ENCODE measurements around the gene SLC8A1.

Gene SLC8A1

GRCh38 chr2:40321016-40321623 is 130.8 kb downstream of the SLC8A1 start:
- no peak for DNase-seq (ENCODE audit: low read depth)
- TF ChIP-seq MAX (IDR thresholded peaks at IDR 0.05; ENCODE audit: low read depth, low read length) = no peak
- TF ChIP-seq MYC (IDR thresholded peaks at IDR 0.05; ENCODE audit: low read depth, low read length) = no peak
- TF ChIP-seq CTCF (IDR thresholded peaks at IDR 0.05; ENCODE audit: low read depth, low read length) = no peak
- TF ChIP-seq POLR2A (IDR thresholded peaks at IDR 0.05; ENCODE audit: extremely low read depth, insufficient read length) = no peak
- no peak overlapping the region for H3K4me3 ChIP-seq (ENCODE audit: low read depth, low read length)

- H3K4me3 ChIP-seq (ENCODE audit: low read depth, low read length) = no peak overlapping the region
- DNase-seq (ENCODE audit: low read depth) = no peak
- no peak for TF ChIP-seq POLR2A (IDR thresholded peaks at IDR 0.05; ENCODE audit: extremely low read depth, insufficient read length)
- no peak for TF ChIP-seq MYC (IDR thresholded peaks at IDR 0.05; ENCODE audit: low read depth, low read length)
- no peak for TF ChIP-seq CTCF (IDR thresholded peaks at IDR 0.05; ENCODE audit: low read depth, low read length)
- no peak for TF ChIP-seq MAX (IDR thresholded peaks at IDR 0.05; ENCODE audit: low read depth, low read length)
Measured at GRCh38 chr2:40318921-40319320, 133.0 kb downstream of the SLC8A1 start.

- no peak overlapping the region for H3K4me3 ChIP-seq (ENCODE audit: low read depth, low read length)
- DNase-seq (ENCODE audit: low read depth) = no peak
- no peak for TF ChIP-seq POLR2A (IDR thresholded peaks at IDR 0.05; ENCODE audit: extremely low read depth, insufficient read length)
- no peak for TF ChIP-seq MYC (IDR thresholded peaks at IDR 0.05; ENCODE audit: low read depth, low read length)
- TF ChIP-seq MAX (IDR thresholded peaks at IDR 0.05; ENCODE audit: low read depth, low read length) = no peak
- TF ChIP-seq CTCF (IDR thresholded peaks at IDR 0.05; ENCODE audit: low read depth, low read length) = no peak
Measured at GRCh38 chr2:40317761-40318160, 134.1 kb downstream of the SLC8A1 start.

GRCh38 chr2:40317046-40317445 is 134.8 kb downstream of the SLC8A1 start:
- no peak for DNase-seq (ENCODE audit: low read depth)
- H3K4me3 ChIP-seq (ENCODE audit: low read depth, low read length) = no peak overlapping the region
- no peak for TF ChIP-seq POLR2A (IDR thresholded peaks at IDR 0.05; ENCODE audit: extremely low read depth, insufficient read length)
- no peak for TF ChIP-seq MYC (IDR thresholded peaks at IDR 0.05; ENCODE audit: low read depth, low read length)
- no peak for TF ChIP-seq MAX (IDR thresholded peaks at IDR 0.05; ENCODE audit: low read depth, low read length)
- no peak for TF ChIP-seq CTCF (IDR thresholded peaks at IDR 0.05; ENCODE audit: low read depth, low read length)

GRCh38 chr2:40316620-40317019 is 135.3 kb downstream of the SLC8A1 start:
- TF ChIP-seq MYC (IDR thresholded peaks at IDR 0.05; ENCODE audit: low read depth, low read length) (no peak), CTCF (IDR thresholded peaks at IDR 0.05; ENCODE audit: low read depth, low read length) (no peak), MAX (IDR thresholded peaks at IDR 0.05; ENCODE audit: low read depth, low read length) (no peak), POLR2A (IDR thresholded peaks at IDR 0.05; ENCODE audit: extremely low read depth, insufficient read length) (no peak)
- H3K4me3 ChIP-seq (ENCODE audit: low read depth, low read length) = no peak overlapping the region
- no peak for DNase-seq (ENCODE audit: low read depth)
